Neural cell (in vitro differentiated cells): ENCODE measurements around the gene SLC22A23. TPM values are rescaled to one million over a fixed set of nuclear protein-coding genes. Genes with fewer than 3 reads are reported as not detected.

Experiments
- H2AFZ ChIP-seq: fragments of 200-600, 300-800 bp; sonication (generic), shearing (Covaris generic); 2 replicates; pipeline ENCODE4 v1.6.0; 2014; ENCODE audit warnings: low read depth, mild to moderate bottlenecking, antibody characterized with exemption, low read length, moderate library complexity
- H3F3A ChIP-seq: fragments of 200-600 bp; shearing (Covaris generic); 2 replicates; pipeline ENCODE4 v1.6.1; 2016; ENCODE audit warnings: mild to moderate bottlenecking, moderate library complexity, mixed read lengths, antibody characterized with exemption, low read length; ENCODE audit not compliant: insufficient read depth, poor library complexity, severe bottlenecking
- H3K27ac ChIP-seq: fragments of 200-600, 300-800 bp; sonication (generic), shearing (Covaris generic); 2 replicates; pipeline ENCODE4 v1.5.1; 2014; ENCODE audit warnings: mild to moderate bottlenecking, low read length, moderate library complexity
- H3K27me3 ChIP-seq: fragments of 300-800, 200-600 bp; sonication (generic), shearing (Covaris generic); 2 replicates; pipeline ENCODE4 v1.6.0; 2014; ENCODE audit warnings: mild to moderate bottlenecking, low read depth, low read length, moderate library complexity; ENCODE audit not compliant: insufficient read depth
- H3K36me3 ChIP-seq: fragments of 300-800, 200-600 bp; sonication (generic), shearing (Covaris generic); 2 replicates; pipeline ENCODE4 v1.5.1; 2014; ENCODE audit warnings: mild to moderate bottlenecking, antibody characterized with exemption, low read length, moderate library complexity; ENCODE audit not compliant: insufficient read depth
- H3K4me2 ChIP-seq: fragments of 300-800, 200-600 bp; sonication (generic), shearing (Covaris generic); 2 replicates; pipeline ENCODE4 v1.6.0; 2014; ENCODE audit warnings: mild to moderate bottlenecking, low read length
- H3K4me3 ChIP-seq: fragments of 300-800, 200-600 bp; sonication (generic), shearing (Covaris generic); 2 replicates; pipeline ENCODE4 v1.5.1; 2014; ENCODE audit warnings: mild to moderate bottlenecking, low read length, moderate library complexity
- H3K79me2 ChIP-seq: fragments of 200-600 bp; shearing (Covaris generic); replicated peaks from 2 replicates; pipeline ENCODE4 v1.6.0; 2014; ENCODE audit warnings: mild to moderate bottlenecking, low read length, moderate library complexity; ENCODE audit not compliant: insufficient read depth
- H3K9ac ChIP-seq: fragments of 300-800, 200-600 bp; sonication (generic), shearing (Covaris generic); 2 replicates; pipeline ENCODE4 v1.6.1; 2016; ENCODE audit warnings: mild to moderate bottlenecking, low read length, mixed read lengths
- H3K9me2 ChIP-seq: fragments of 200-600 bp; shearing (Covaris generic); 2 replicates; pipeline ENCODE4 v1.6.1; 2016; ENCODE audit warnings: mild to moderate bottlenecking, low read length, mixed read lengths; ENCODE audit not compliant: insufficient read depth
- H3K9me3 ChIP-seq: fragments of 200-600, 300-800 bp; sonication (generic), shearing (Covaris generic); 2 replicates; pipeline ENCODE4 v1.6.1; 2016; ENCODE audit warnings: mild to moderate bottlenecking, mixed run types, low read length, moderate library complexity, mixed read lengths
- H4K20me1 ChIP-seq: fragments of 200-600 bp; shearing (Covaris generic); 2 replicates; pipeline ENCODE4 v1.6.1; 2016; ENCODE audit warnings: mild to moderate bottlenecking, mixed run types; ENCODE audit not compliant: insufficient read depth
- EP300 ChIP-seq: fragments of 450-650 bp; conservative IDR thresholded peaks from 2 replicates; pipeline ENCODE4 v1.6.1; 2014; ENCODE audit warnings: antibody characterized with exemption, mild to moderate bottlenecking, moderate library complexity; ENCODE audit not compliant: poor library complexity, severe bottlenecking
- EZH2 ChIP-seq: fragments of 200-600, 300-800 bp; shearing (Covaris generic), sonication (generic); IDR thresholded peaks from 2 replicates; pipeline ENCODE4 v1.6.1; 2014; ENCODE audit warnings: antibody characterized with exemption, low read length, borderline replicate concordance, mild to moderate bottlenecking; ENCODE audit not compliant: insufficient read depth, poor library complexity, severe bottlenecking
- MXI1 ChIP-seq: fragments of 450-650 bp; conservative IDR thresholded peaks from 2 replicates; pipeline ENCODE4 v1.6.1; 2014; ENCODE audit warnings: antibody characterized with exemption, mild to moderate bottlenecking; ENCODE audit not compliant: poor library complexity, severe bottlenecking
- POLR2AphosphoS5 ChIP-seq: IDR thresholded peaks from 2 replicates; pipeline ENCODE4 v1.6.1; 2012
- RAD21 ChIP-seq: fragments of 450-650 bp; conservative IDR thresholded peaks from 2 replicates; pipeline ENCODE4 v1.6.1; 2014; ENCODE audit warnings: antibody characterized with exemption, mild to moderate bottlenecking, moderate library complexity
- SMC3 ChIP-seq: fragments of 450-650 bp; conservative IDR thresholded peaks from 2 replicates; pipeline ENCODE4 v1.6.1; 2014; ENCODE audit warnings: antibody characterized with exemption, mild to moderate bottlenecking, moderate library complexity; ENCODE audit not compliant: poor library complexity
- TAF1 ChIP-seq: IDR thresholded peaks from 2 replicates; pipeline ENCODE4 v1.6.1; 2012; ENCODE audit warnings: low read depth
- polyA plus RNA-seq: library from polyadenylated mRNA; depleted of rRNA; stranded (reverse); fragments of >200 nt; gene quantifications from 2 replicates; pipeline ENCODE4 v1.2.3, GENCODE V29; 2014
- TF ChIP-seq, protein P1 (sequence below): fragments of 450-650 bp; IDR thresholded peaks from 2 replicates; pipeline ENCODE4 v1.5.1; 2014; ENCODE audit warnings: antibody characterized with exemption, mild to moderate bottlenecking, moderate library complexity; ENCODE audit not compliant: poor library complexity, severe bottlenecking
- TF ChIP-seq, protein P2 (sequence below): IDR thresholded peaks from 2 replicates; pipeline ENCODE4 v1.6.1; 2012; ENCODE audit warnings: borderline replicate concordance

Gene SLC22A23
- polyA plus RNA-seq, 1 donor from 2014 or later = 8.8 TPM

DNA sequence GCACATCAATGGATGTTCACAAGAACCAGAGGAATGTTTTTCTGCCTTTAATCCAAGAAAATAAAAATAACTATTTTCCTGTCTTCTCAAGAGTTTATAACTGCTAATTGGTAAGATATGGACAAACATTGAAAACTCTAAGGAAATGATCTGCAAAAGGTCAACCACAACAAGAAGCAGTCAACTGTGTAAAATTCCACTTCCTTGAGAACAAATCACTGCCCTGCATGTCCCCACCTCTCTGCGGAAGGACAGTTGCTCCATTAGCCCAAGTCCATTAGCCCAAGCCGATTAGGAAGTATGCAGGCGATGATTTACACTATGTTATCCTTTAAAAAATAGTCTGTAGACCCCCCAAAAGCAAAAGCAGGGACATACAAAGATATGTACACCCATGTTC lies 27.6 kb downstream of the SLC22A23 start:
- TF ChIP-seq RAD21 = no peak
- no peak for TF ChIP-seq EZH2
- no peak for TF ChIP-seq EP300
- TF ChIP-seq, protein P1, sequence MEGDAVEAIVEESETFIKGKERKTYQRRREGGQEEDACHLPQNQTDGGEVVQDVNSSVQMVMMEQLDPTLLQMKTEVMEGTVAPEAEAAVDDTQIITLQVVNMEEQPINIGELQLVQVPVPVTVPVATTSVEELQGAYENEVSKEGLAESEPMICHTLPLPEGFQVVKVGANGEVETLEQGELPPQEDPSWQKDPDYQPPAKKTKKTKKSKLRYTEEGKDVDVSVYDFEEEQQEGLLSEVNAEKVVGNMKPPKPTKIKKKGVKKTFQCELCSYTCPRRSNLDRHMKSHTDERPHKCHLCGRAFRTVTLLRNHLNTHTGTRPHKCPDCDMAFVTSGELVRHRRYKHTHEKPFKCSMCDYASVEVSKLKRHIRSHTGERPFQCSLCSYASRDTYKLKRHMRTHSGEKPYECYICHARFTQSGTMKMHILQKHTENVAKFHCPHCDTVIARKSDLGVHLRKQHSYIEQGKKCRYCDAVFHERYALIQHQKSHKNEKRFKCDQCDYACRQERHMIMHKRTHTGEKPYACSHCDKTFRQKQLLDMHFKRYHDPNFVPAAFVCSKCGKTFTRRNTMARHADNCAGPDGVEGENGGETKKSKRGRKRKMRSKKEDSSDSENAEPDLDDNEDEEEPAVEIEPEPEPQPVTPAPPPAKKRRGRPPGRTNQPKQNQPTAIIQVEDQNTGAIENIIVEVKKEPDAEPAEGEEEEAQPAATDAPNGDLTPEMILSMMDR = no peak
- Histone ChIP-seq H2AFZ (no peak overlapping the region), H3K79me2 (no peaks in the 10 kb centered on the region), H4K20me1 (no peaks in the 10 kb centered on the region), H3F3A (no peaks in the 10 kb centered on the region), H3K36me3 (no peaks in the 10 kb centered on the region), H3K27me3 (no peaks in the 10 kb centered on the region), H3K4me3 (no peak overlapping the region), H3K9me3 (no peaks in the 10 kb centered on the region), H3K27ac (no peak overlapping the region), H3K9me2 (no peaks in the 10 kb centered on the region), H3K4me2 (no peak overlapping the region), H3K9ac (no peak overlapping the region)

DNA sequence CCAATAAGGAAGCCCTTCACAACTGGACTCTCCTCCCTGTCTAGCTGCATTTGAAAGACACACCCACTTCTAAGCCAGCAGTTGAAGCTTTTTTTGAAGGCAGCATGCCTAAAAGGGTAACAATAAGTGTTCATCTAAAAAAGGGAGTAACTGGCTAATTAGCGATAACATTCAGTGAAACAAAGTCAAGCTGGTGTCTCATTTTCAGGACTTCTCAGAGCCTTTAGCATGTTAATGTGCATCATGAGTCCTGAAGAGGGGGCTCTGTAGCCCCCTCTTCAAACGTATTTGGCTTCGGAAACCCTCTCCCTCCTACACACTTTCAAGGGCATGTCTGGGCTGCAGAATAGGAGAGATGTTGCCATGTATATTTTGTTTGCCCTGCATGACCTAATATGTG lies 28.1 kb downstream of the SLC22A23 start:
- no peaks in the 10 kb centered on the region for H3K27me3 ChIP-seq
- H3K9me2 ChIP-seq = no peaks in the 10 kb centered on the region
- H2AFZ ChIP-seq = no peak overlapping the region
- no peak overlapping the region for H3K4me3 ChIP-seq
- H3K27ac ChIP-seq = no peak overlapping the region
- no peaks in the 10 kb centered on the region for H3K9me3 ChIP-seq
- H3K4me2 ChIP-seq = no peak overlapping the region
- H3F3A ChIP-seq = no peaks in the 10 kb centered on the region
- no peaks in the 10 kb centered on the region for H4K20me1 ChIP-seq
- H3K36me3 ChIP-seq = no peaks in the 10 kb centered on the region
- no peak for TF ChIP-seq EP300
- H3K9ac ChIP-seq = no peak overlapping the region
- no peaks in the 10 kb centered on the region for H3K79me2 ChIP-seq

DNA sequence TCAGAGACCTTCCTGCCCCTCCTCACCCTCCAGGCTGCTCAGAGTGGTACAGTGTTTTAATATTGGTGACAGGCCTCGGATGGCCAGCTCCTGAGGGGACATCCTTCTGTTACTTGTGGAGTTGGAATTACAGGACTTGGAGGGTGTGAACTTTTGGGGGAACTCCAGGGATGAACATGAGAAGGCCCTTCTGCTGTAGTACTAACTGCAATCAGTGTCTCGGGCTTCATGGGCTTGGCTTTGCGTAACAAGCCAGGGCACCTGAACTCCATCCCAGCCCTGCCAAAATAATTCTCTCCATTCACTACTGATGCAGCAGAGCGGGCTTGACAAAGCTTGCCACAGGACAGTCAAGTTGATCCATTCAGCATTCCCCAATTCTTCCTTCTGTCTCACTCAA lies 28.6 kb downstream of the SLC22A23 start:
- no peak overlapping the region for H3K4me3 ChIP-seq
- no peaks in the 10 kb centered on the region for H3F3A ChIP-seq
- H3K9me3 ChIP-seq = no peaks in the 10 kb centered on the region

More for the DNA sequence above, 28.6 kb downstream of the SLC22A23 start:
- H3K4me2 ChIP-seq = no peak overlapping the region
- no peaks in the 10 kb centered on the region for H3K27me3 ChIP-seq
- no peak overlapping the region for H3K27ac ChIP-seq
- H3K9ac ChIP-seq = no peak overlapping the region
- no peaks in the 10 kb centered on the region for H3K79me2 ChIP-seq
- H3K36me3 ChIP-seq = no peaks in the 10 kb centered on the region
- H2AFZ ChIP-seq = no peak overlapping the region
- no peak for TF ChIP-seq EZH2
- TF ChIP-seq MXI1 = no peak
- no peak for TF ChIP-seq TAF1
- TF ChIP-seq, protein P1 = no peak
- TF ChIP-seq, protein P2, sequence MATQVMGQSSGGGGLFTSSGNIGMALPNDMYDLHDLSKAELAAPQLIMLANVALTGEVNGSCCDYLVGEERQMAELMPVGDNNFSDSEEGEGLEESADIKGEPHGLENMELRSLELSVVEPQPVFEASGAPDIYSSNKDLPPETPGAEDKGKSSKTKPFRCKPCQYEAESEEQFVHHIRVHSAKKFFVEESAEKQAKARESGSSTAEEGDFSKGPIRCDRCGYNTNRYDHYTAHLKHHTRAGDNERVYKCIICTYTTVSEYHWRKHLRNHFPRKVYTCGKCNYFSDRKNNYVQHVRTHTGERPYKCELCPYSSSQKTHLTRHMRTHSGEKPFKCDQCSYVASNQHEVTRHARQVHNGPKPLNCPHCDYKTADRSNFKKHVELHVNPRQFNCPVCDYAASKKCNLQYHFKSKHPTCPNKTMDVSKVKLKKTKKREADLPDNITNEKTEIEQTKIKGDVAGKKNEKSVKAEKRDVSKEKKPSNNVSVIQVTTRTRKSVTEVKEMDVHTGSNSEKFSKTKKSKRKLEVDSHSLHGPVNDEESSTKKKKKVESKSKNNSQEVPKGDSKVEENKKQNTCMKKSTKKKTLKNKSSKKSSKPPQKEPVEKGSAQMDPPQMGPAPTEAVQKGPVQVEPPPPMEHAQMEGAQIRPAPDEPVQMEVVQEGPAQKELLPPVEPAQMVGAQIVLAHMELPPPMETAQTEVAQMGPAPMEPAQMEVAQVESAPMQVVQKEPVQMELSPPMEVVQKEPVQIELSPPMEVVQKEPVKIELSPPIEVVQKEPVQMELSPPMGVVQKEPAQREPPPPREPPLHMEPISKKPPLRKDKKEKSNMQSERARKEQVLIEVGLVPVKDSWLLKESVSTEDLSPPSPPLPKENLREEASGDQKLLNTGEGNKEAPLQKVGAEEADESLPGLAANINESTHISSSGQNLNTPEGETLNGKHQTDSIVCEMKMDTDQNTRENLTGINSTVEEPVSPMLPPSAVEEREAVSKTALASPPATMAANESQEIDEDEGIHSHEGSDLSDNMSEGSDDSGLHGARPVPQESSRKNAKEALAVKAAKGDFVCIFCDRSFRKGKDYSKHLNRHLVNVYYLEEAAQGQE = no peak
- no peak for TF ChIP-seq SMC3
- no peak for TF ChIP-seq POLR2AphosphoS5
- no peak for TF ChIP-seq RAD21
- no peak for TF ChIP-seq EP300
- no peaks in the 10 kb centered on the region for H3K9me2 ChIP-seq
- no peaks in the 10 kb centered on the region for H4K20me1 ChIP-seq
